HepG2 (cell line): ENCODE data around the gene GBGT1. TPM values are rescaled to one million over a fixed set of nuclear protein-coding genes. Genes with fewer than 3 reads are reported as not detected.

Experiments
- ATAC-seq: fragments of 200-7000 bp; cut with Tn5 transposase; 3 replicates; pipeline ENCODE4 v1.9.1; 2020; ENCODE audit warnings: mild to moderate bottlenecking, moderate library complexity
- BruUV-seq: library from RNA; stranded (reverse); fragments of 400-500 nt; replicated peaks from 2 replicates; lab custom pipeline; 2021; lab: Mats Ljungman, UMichigan
- CTCF ChIA-PET: fragments of 300-600 bp; formaldehyde crosslinking; extraction: SDS; loops from one replicate; lab custom pipeline; 2021; ENCODE audit warnings: low total read pairs, inconsistent platforms, low intra/inter-chr PET ratio; lab: Yijun Ruan, JAX
- POLR2A ChIA-PET: fragments of 350-600 bp; sonication (Branson Sonifier 250); formaldehyde crosslinking; loops from one replicate; lab custom pipeline; 2020; ENCODE audit warnings: antibody characterized with exemption, inconsistent platforms; lab: Yijun Ruan, JAX
- DNase-seq: peaks from one replicate; pipeline ENCODE4 v3.0.0-alpha.2; 2015; ENCODE audit warnings: low spot score
- FAIRE-seq: peaks from 3 replicates; lab custom pipeline; 2011; peaks lifted over from hg19 to GRCh38; lab: Jason Lieb, UNC
- H2AFZ ChIP-seq: one replicate; pipeline ENCODE4 v1.6.1; 2011; ENCODE audit warnings: low read length, inconsistent platforms
- H3K27ac ChIP-seq: fragments of 300-600 bp; 3 replicates; pipeline ENCODE4 v1.8.0; 2011; ENCODE audit warnings: mixed run types, mild to moderate bottlenecking, mixed read lengths, low read length, inconsistent platforms; ENCODE audit not compliant: insufficient read depth; ENCODE audit errors: extremely low read length
- H3K27me3 ChIP-seq, 2 experiments: fragments of 200-600 bp in 1 of 2; 2 replicates in 1 of 2; 3 replicates in 1 of 2; pipeline versions ENCODE4 v1.6.0 to v1.8.0; 2011; ENCODE audit warnings: low read length in 2 of 2, mild to moderate bottlenecking in 2 of 2, moderate library complexity in 2 of 2, inconsistent platforms in 1 of 2; ENCODE audit not compliant: insufficient read depth in 2 of 2, control insufficient read depth in 1 of 2
- H3K36me3 ChIP-seq, 2 experiments: fragments of 200-600 bp in 1 of 2; replicated peaks in 1 of 2; 2 replicates in 1 of 2; 3 replicates in 1 of 2; pipeline versions ENCODE4 v1.5.1 to v1.8.0; 2011; ENCODE audit warnings: low read length in 2 of 2, inconsistent platforms in 1 of 2; ENCODE audit not compliant: insufficient read depth in 2 of 2, control insufficient read depth in 1 of 2
- H3K4me1 ChIP-seq: 2 replicates; pipeline ENCODE4 v1.5.1; 2012; ENCODE audit warnings: low read length, inconsistent platforms; ENCODE audit not compliant: insufficient read depth
- H3K4me2 ChIP-seq: 2 replicates; pipeline ENCODE4 v1.6.0; 2011; ENCODE audit warnings: low read depth, low read length, inconsistent platforms
- H3K4me3 ChIP-seq, 3 experiments: fragments of 200-600 bp in 1 of 3; sonication (generic), shearing (Covaris generic) in 1 of 3; replicated peaks in 1 of 3; 2 replicates each; pipeline ENCODE4 v1.5.1; 2011 to 2016; ENCODE audit warnings: low read length in 3 of 3, inconsistent platforms in 2 of 3, low read depth in 2 of 3, mild to moderate bottlenecking in 2 of 3, control low read depth in 1 of 3, mixed read lengths in 1 of 3; ENCODE audit not compliant: insufficient read depth in 1 of 3
- H3K79me2 ChIP-seq: one replicate; pipeline ENCODE4 v1.6.1; 2011; ENCODE audit warnings: low read length, inconsistent platforms; ENCODE audit not compliant: insufficient read depth
- H3K9ac ChIP-seq: 2 replicates; pipeline ENCODE4 v1.6.0; 2011; ENCODE audit warnings: mild to moderate bottlenecking, low read depth, low read length, inconsistent platforms; ENCODE audit not compliant: insufficient read depth
- H3K9me3 ChIP-seq: 2 replicates; pipeline ENCODE4 v1.5.1; 2012; ENCODE audit warnings: mild to moderate bottlenecking, low read length
- H4K20me1 ChIP-seq: 2 replicates; pipeline ENCODE4 v1.6.0; 2011; ENCODE audit warnings: inconsistent platforms, mild to moderate bottlenecking, low read length, moderate library complexity; ENCODE audit not compliant: insufficient read depth
- KLF15 ChIP-seq: sonication (generic); formaldehyde crosslinking; IDR thresholded peaks from 2 replicates; pipeline ENCODE4 v1.8.1; 2023; ENCODE audit warnings: borderline replicate concordance, mild to moderate bottlenecking, inconsistent platforms, missing genetic modification reagents, mixed read lengths
- KLF16 ChIP-seq, 2 experiments: sonication (generic) in 1 of 2; formaldehyde crosslinking in 1 of 2; IDR thresholded peaks; 2 replicates each; pipeline versions ENCODE4 v1.6.1 to v1.8.0; 2016 to 2023; ENCODE audit warnings: missing genetic modification reagents in 2 of 2, missing compliant biosample characterization in 1 of 2
- NR2F1 ChIP-seq, 2 experiments: fragments of 450-650 bp in 1 of 2; formaldehyde crosslinking in 1 of 2; IDR thresholded peaks; 2 replicates each; pipeline versions ENCODE4 v1.5.0 to v1.6.1; 2016 to 2020; ENCODE audit warnings: mild to moderate bottlenecking in 1 of 2, missing compliant biosample characterization in 1 of 2, missing genetic modification reagents in 1 of 2, moderate library complexity in 1 of 2
- ZBTB3 ChIP-seq: sonication (generic); formaldehyde crosslinking; IDR thresholded peaks from 2 replicates; pipeline ENCODE4 v1.4.0; 2020; ENCODE audit warnings: low read depth, mild to moderate bottlenecking, moderate library complexity, missing genetic modification reagents, borderline replicate concordance
- ZNF274 ChIP-seq: sonication (generic); formaldehyde crosslinking; IDR thresholded peaks from 2 replicates; pipeline ENCODE4 v1.5.1; 2020; ENCODE audit warnings: mild to moderate bottlenecking, missing genetic modification reagents
- ZNF572 ChIP-seq: sonication (generic); formaldehyde crosslinking; IDR thresholded peaks from 2 replicates; pipeline ENCODE4 v1.5.1; 2020; ENCODE audit warnings: mild to moderate bottlenecking, missing genetic modification reagents
- ZNF7 ChIP-seq: IDR thresholded peaks from 2 replicates; pipeline ENCODE4 v1.6.1; 2016; ENCODE audit warnings: missing biosample characterization, missing genetic modification reagents
- ZNF850 ChIP-seq: sonication (generic); formaldehyde crosslinking; conservative IDR thresholded peaks from 2 replicates; pipeline ENCODE4 v1.9.0; 2021; ENCODE audit warnings: mild to moderate bottlenecking, missing genetic modification reagents
- WGBS: methylation state at CpG from one replicate; pipeline ENCODE4 v1.1.6; 2017; ENCODE audit warnings: low lambda C conversion rate; 5-methylcytosine and 5-hydroxymethylcytosine counted together
- in situ Hi-C: cut with HindIII; loops from 2 replicates; pipeline ENCODE4 v1.10.0; 2017; ENCODE audit warnings: low pct_unique_long_range_greater_than_20kb; ENCODE audit not compliant: extremely low pct_ligation_motif_present
- intact Hi-C: fragments of 100-400 bp; cut with micrococcal nuclease; formaldehyde crosslinking; loops from one replicate; pipeline ENCODE4 v1.10.0; 2022; ENCODE audit not compliant: unreplicated experiment
- polyA plus RNA-seq, 8 experiments: library from polyadenylated mRNA; depleted of rRNA in 3 of 8; stranded (reverse) in 7 of 8; unstranded in 1 of 8; fragments of >200 nt; fragmentation: Illumina TruSeq in 4 of 8; extraction: Trizol in 4 of 8; gene quantifications; 2 replicates each; pipeline versions ENCODE4 v1.2.1 to v1.2.3, GENCODE V29; 2011 to 2016; ENCODE audit warnings: low read depth in 4 of 8, missing spikeins in 1 of 8, mixed read lengths in 1 of 8; ENCODE audit not compliant: insufficient read depth in 1 of 8
- total RNA-seq, 5 experiments: library from RNA; depleted of rRNA; stranded (reverse); fragments of >200 nt; fragmentation: Illumina TruSeq; extraction: Trizol; gene quantifications; 2 replicates each; pipeline ENCODE4 v1.2.3, GENCODE V29; 2016; ENCODE audit warnings: low read depth in 1 of 5
- TF ChIP-seq, protein P1 (sequence below): sonication (generic); formaldehyde crosslinking; IDR thresholded peaks from 2 replicates; pipeline ENCODE4 v1.5.1; 2020; ENCODE audit warnings: missing genetic modification reagents, mild to moderate bottlenecking, borderline replicate concordance
- TF ChIP-seq, protein P2 (sequence below): sonication (generic); formaldehyde crosslinking; IDR thresholded peaks from 2 replicates; pipeline ENCODE4 v1.8.0; 2022; ENCODE audit warnings: mild to moderate bottlenecking, missing genetic modification reagents
- TF ChIP-seq, protein P3 (sequence below): sonication (generic); formaldehyde crosslinking; IDR thresholded peaks from 2 replicates; pipeline ENCODE4 v1.8.1; 2022; ENCODE audit warnings: low read depth, mild to moderate bottlenecking, missing genetic modification reagents
- TF ChIP-seq, protein P4 (sequence below): sonication (generic); formaldehyde crosslinking; IDR thresholded peaks from 2 replicates; pipeline ENCODE4 v1.5.1; 2020; ENCODE audit warnings: mild to moderate bottlenecking, missing genetic modification reagents, moderate library complexity

Gene GBGT1
- total and polyA plus RNA-seq, 2 of the 13 experiments (the other 11 are each of a cell fraction or from before 2014, with no cell fraction given): not detected

DNA sequence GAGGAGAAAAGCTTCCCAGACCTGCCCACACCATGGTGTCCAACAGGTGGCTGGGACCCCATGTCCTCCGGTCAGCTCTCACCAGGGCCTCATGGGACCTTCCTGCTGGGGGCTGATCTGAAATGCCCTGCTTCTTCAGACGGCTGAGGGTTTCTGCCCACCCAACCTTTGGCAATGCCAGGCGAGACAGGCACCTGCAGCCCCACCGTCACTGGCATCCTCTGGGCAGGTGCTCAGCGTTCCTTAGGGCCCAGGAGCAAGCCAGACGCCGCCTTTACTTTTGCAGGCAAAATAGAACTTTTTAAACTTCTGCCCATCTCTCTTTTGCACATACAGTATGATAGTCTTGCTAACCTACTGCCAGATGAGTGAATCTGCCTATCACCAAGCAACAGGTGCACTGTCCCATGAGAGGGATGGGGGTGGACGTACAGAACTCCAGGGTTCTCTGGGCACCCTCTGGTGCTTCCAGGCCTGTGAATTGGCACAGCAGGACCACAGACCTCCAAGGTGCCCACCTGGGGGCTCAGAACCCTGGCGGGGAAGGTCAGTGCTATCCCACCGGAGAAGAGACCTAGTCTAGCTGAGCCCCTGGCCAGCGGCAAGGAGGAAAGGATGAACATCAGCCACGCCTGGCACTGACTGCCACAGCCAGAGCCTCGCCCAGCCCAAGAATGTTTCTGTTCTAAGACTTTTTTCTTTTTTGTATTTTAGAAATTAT, 37.9 kb upstream of the GBGT1 start:
- Histone ChIP-seq H3K9ac (no peak overlapping the region), H3K79me2 (no peaks in the 10 kb centered on the region), H3K27me3 (peaks cover 4 to 46% of the 10 kb centered on the region in 2 experiments; a peak in 3 of 5 replicates), H3K4me3 (no peak overlapping the region), H2AFZ (no peak overlapping the region), H4K20me1 (no peaks in the 10 kb centered on the region), H3K9me3 (no peaks in the 10 kb centered on the region), H3K4me1 (no peaks in the 10 kb centered on the region), H3K36me3 (no peaks in the 10 kb centered on the region), H3K4me2 (no peak overlapping the region), H3K27ac (no peak overlapping the region)
- ATAC-seq: no peak
- FAIRE-seq: no peak
- 14% methylated on average over 10 of the region's 13 CpGs for WGBS
- DNase-seq: no peak
- intact Hi-C loops: no loop called here
- in situ Hi-C loops: no loop called here
- no TSS peak for BruUV-seq
- POLR2A ChIA-PET: no interaction called here
- no peak for TF ChIP-seq ZNF572 (CRISPR knock-in tag)
- TF ChIP-seq ZBTB3 (CRISPR knock-in tag): no peak
- TF ChIP-seq KLF16 (CRISPR knock-in tag; IDR thresholded peaks at IDR 0.05): no peak
- no peak for TF ChIP-seq ZNF7
- TF ChIP-seq, protein P1, sequence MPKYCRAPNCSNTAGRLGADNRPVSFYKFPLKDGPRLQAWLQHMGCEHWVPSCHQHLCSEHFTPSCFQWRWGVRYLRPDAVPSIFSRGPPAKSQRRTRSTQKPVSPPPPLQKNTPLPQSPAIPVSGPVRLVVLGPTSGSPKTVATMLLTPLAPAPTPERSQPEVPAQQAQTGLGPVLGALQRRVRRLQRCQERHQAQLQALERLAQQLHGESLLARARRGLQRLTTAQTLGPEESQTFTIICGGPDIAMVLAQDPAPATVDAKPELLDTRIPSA (CRISPR knock-in tag): no peak
- TF ChIP-seq, protein P2, sequence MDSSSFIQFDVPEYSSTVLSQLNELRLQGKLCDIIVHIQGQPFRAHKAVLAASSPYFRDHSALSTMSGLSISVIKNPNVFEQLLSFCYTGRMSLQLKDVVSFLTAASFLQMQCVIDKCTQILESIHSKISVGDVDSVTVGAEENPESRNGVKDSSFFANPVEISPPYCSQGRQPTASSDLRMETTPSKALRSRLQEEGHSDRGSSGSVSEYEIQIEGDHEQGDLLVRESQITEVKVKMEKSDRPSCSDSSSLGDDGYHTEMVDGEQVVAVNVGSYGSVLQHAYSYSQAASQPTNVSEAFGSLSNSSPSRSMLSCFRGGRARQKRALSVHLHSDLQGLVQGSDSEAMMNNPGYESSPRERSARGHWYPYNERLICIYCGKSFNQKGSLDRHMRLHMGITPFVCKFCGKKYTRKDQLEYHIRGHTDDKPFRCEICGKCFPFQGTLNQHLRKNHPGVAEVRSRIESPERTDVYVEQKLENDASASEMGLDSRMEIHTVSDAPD (CRISPR knock-in tag): no peak
- TF ChIP-seq, protein P3, sequence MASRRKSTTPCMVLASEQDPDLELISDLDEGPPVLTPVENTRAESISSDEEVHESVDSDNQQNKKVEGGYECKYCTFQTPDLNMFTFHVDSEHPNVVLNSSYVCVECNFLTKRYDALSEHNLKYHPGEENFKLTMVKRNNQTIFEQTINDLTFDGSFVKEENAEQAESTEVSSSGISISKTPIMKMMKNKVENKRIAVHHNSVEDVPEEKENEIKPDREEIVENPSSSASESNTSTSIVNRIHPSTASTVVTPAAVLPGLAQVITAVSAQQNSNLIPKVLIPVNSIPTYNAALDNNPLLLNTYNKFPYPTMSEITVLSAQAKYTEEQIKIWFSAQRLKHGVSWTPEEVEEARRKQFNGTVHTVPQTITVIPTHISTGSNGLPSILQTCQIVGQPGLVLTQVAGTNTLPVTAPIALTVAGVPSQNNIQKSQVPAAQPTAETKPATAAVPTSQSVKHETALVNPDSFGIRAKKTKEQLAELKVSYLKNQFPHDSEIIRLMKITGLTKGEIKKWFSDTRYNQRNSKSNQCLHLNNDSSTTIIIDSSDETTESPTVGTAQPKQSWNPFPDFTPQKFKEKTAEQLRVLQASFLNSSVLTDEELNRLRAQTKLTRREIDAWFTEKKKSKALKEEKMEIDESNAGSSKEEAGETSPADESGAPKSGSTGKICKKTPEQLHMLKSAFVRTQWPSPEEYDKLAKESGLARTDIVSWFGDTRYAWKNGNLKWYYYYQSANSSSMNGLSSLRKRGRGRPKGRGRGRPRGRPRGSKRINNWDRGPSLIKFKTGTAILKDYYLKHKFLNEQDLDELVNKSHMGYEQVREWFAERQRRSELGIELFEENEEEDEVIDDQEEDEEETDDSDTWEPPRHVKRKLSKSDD (CRISPR knock-in tag): no peak
- TF ChIP-seq, protein P4, sequence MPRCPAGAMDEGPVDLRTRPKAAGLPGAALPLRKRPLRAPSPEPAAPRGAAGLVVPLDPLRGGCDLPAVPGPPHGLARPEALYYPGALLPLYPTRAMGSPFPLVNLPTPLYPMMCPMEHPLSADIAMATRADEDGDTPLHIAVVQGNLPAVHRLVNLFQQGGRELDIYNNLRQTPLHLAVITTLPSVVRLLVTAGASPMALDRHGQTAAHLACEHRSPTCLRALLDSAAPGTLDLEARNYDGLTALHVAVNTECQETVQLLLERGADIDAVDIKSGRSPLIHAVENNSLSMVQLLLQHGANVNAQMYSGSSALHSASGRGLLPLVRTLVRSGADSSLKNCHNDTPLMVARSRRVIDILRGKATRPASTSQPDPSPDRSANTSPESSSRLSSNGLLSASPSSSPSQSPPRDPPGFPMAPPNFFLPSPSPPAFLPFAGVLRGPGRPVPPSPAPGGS (CRISPR knock-in tag): no peak
- no peak for TF ChIP-seq KLF15 (CRISPR knock-in tag)
- no peak for TF ChIP-seq NR2F1 (CRISPR knock-in tag; IDR thresholded peaks at IDR 0.05)
- TF ChIP-seq ZNF274: no peak
- no peak for TF ChIP-seq ZNF850 (CRISPR knock-in tag)
- TF ChIP-seq, all 625 proteins: peak for 0
- CTCF ChIA-PET: no interaction called here
